Body of pancreas (tissue), 4 donors: Measurements from ENCODE around the gene EMP3.

Source experiments
- CTCF ChIP-seq, 7 experiments: fragments of 450-650 bp in 4 of 7; fragments of 200-600 bp in 3 of 7; sonication (generic) in 3 of 7; IDR thresholded peaks; one replicate each; pipeline ENCODE4 v1.5.1; 2016 to 2019; ENCODE audit warnings: antibody characterized with exemption in 7 of 7
- POLR2A ChIP-seq, 3 donors: fragments of 450-650 bp; IDR thresholded peaks; one replicate each; pipeline ENCODE4 v1.6.1; 2016; ENCODE audit warnings: antibody characterized with exemption in 3 of 3, mild to moderate bottlenecking in 2 of 3

- TF ChIP-seq CTCF (IDR thresholded peaks at IDR 0.05), result no peak
- no peak for TF ChIP-seq POLR2A (IDR thresholded peaks at IDR 0.05)
These were observed 16.4 kb downstream of the EMP3 start for GRCh38 chr19:48341515-48342413.
